Osteocyte (in vitro differentiated cells): Measurements from ENCODE around the gene ETHE1. TPM values are rescaled to one million over a fixed set of nuclear protein-coding genes. Genes with fewer than 3 reads are reported as not detected.

Experiments used
- DNase-seq: peaks from one replicate; pipeline ENCODE4 v3.0.0; 2021; ENCODE audit warnings: mixed read lengths; ENCODE audit not compliant: unreplicated experiment; ENCODE audit errors: extremely low spot score
- H3K27ac Mint-ChIP-seq: one replicate; pipeline ENCODE4 v1.8.0; 2021; ENCODE audit warnings: mild to moderate bottlenecking, mixed read lengths; ENCODE audit not compliant: unreplicated experiment
- H3K27me3 Mint-ChIP-seq: one replicate; pipeline ENCODE4 v1.8.0; 2021; ENCODE audit warnings: mixed read lengths; ENCODE audit not compliant: unreplicated experiment
- H3K36me3 Mint-ChIP-seq: one replicate; pipeline ENCODE4 v1.8.0; 2021; ENCODE audit warnings: mixed read lengths; ENCODE audit not compliant: unreplicated experiment
- H3K4me1 Mint-ChIP-seq: one replicate; pipeline ENCODE4 v1.8.0; 2021; ENCODE audit warnings: mixed read lengths; ENCODE audit not compliant: unreplicated experiment
- H3K4me3 Mint-ChIP-seq: one replicate; pipeline ENCODE4 v1.8.0; 2021; ENCODE audit warnings: mild to moderate bottlenecking, moderate library complexity, mixed read lengths; ENCODE audit not compliant: unreplicated experiment
- H3K9me3 Mint-ChIP-seq: one replicate; pipeline ENCODE4 v1.8.0; 2021; ENCODE audit warnings: mixed read lengths; ENCODE audit not compliant: unreplicated experiment
- total RNA-seq: library from RNA; stranded (reverse); gene quantifications from 2 replicates; pipeline ENCODE4 v1.2.1, GENCODE V29; 2021
- TF ChIP-seq, protein P1 (sequence below): fragments of 200-600 bp; sonication (generic); IDR thresholded peaks from 2 replicates; pipeline ENCODE4 v1.5.0; 2021; ENCODE audit warnings: antibody characterized with exemption, mild to moderate bottlenecking, moderate library complexity

Gene ETHE1
- total RNA-seq, 1 donor from 2014 or later, result 41.8 TPM

- Mint-ChIP-seq H3K27ac (no peak overlapping the region), H3K4me3 (no peak overlapping the region)
- no peak for DNase-seq
Observed at GRCh38 chr19:43554317-43554895, 27.4 kb upstream of the ETHE1 start.

DNA sequence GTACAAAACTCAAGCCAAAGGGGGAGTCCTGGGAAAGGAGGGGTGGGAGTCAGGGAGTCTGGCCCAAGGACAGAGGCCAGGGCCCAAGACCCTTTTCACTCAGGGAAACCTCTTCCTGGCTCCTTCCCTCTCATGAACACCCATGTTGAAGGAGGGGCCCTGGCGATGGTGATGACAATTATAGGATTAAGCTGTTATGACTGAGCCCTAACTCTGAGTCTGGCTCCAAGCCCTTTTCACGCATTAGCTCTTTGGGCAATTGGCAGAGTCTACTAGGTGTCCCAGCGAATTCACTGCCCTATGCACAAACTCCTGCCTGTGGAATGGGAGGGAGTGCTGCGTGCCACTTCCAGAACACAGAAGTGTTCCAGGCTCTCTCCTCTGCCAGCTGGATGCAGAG, 26.7 kb upstream of the ETHE1 start:
- no peaks in the 10 kb centered on the region for H3K4me1 Mint-ChIP-seq
- TF ChIP-seq, protein P1, sequence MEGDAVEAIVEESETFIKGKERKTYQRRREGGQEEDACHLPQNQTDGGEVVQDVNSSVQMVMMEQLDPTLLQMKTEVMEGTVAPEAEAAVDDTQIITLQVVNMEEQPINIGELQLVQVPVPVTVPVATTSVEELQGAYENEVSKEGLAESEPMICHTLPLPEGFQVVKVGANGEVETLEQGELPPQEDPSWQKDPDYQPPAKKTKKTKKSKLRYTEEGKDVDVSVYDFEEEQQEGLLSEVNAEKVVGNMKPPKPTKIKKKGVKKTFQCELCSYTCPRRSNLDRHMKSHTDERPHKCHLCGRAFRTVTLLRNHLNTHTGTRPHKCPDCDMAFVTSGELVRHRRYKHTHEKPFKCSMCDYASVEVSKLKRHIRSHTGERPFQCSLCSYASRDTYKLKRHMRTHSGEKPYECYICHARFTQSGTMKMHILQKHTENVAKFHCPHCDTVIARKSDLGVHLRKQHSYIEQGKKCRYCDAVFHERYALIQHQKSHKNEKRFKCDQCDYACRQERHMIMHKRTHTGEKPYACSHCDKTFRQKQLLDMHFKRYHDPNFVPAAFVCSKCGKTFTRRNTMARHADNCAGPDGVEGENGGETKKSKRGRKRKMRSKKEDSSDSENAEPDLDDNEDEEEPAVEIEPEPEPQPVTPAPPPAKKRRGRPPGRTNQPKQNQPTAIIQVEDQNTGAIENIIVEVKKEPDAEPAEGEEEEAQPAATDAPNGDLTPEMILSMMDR, result no peak
- H3K27ac Mint-ChIP-seq, result no peak overlapping the region
- H3K4me3 Mint-ChIP-seq, result no peak overlapping the region
- no peak for DNase-seq
- H3K27me3 Mint-ChIP-seq, result no peaks in the 10 kb centered on the region
- peaks cover 27% of the 10 kb centered on the region for H3K36me3 Mint-ChIP-seq
- H3K9me3 Mint-ChIP-seq, result no peaks in the 10 kb centered on the region

More at GRCh38 chr19:43554317-43554895, 27.4 kb upstream of the ETHE1 start:
- Mint-ChIP-seq H3K9me3 (no peaks in the 10 kb centered on the region), H3K27me3 (no peaks in the 10 kb centered on the region), H3K36me3 (peaks cover 27% of the 10 kb centered on the region), H3K4me1 (no peaks in the 10 kb centered on the region)
- TF ChIP-seq, protein P1, result no peak

- TF ChIP-seq, protein P1, result no peak
- Mint-ChIP-seq H3K27ac (no peak overlapping the region), H3K36me3 (peaks cover 27% of the 10 kb centered on the region), H3K27me3 (no peaks in the 10 kb centered on the region), H3K4me3 (no peak overlapping the region), H3K9me3 (no peaks in the 10 kb centered on the region), H3K4me1 (no peaks in the 10 kb centered on the region)
- no peak for DNase-seq
Observed at GRCh38 chr19:43552616-43553015, 25.6 kb upstream of the ETHE1 start.

GRCh38 chr19:43552198-43552450, 25.1 kb upstream of the ETHE1 start:
- Mint-ChIP-seq H3K4me3 (no peak overlapping the region), H3K27me3 (no peaks in the 10 kb centered on the region), H3K27ac (no peak overlapping the region), H3K4me1 (no peaks in the 10 kb centered on the region), H3K9me3 (no peaks in the 10 kb centered on the region), H3K36me3 (peaks cover 26% of the 10 kb centered on the region)
- DNase-seq, result no peak
- TF ChIP-seq, protein P1, result no peak

- DNase-seq, result no peak
- Mint-ChIP-seq H3K27me3 (no peaks in the 10 kb centered on the region), H3K36me3 (peaks cover 26% of the 10 kb centered on the region), H3K4me1 (no peaks in the 10 kb centered on the region), H3K9me3 (no peaks in the 10 kb centered on the region), H3K4me3 (no peak overlapping the region), H3K27ac (no peak overlapping the region)
- TF ChIP-seq, protein P1, result no peak
Observed at GRCh38 chr19:43551399-43552197, 24.6 kb upstream of the ETHE1 start.
